H9 (cell line): Measurements from ENCODE around the gene DENND4A. TPM values are rescaled to one million over a fixed set of nuclear protein-coding genes. Genes with fewer than 3 reads are reported as not detected.

ENCODE experiments used
- DNase-seq: peaks from one replicate; pipeline ENCODE4 v3.0.0-alpha.2; 2017
- H2AFZ ChIP-seq: one replicate; pipeline ENCODE4 v1.6.1; 2013; ENCODE audit warnings: mild to moderate bottlenecking, low read length, control low read depth, moderate library complexity
- H2AK5ac ChIP-seq: 2 replicates; pipeline ENCODE4 v1.6.1; 2013; ENCODE audit warnings: low read length, control low read depth, mixed read lengths; ENCODE audit not compliant: insufficient read length
- H2BK120ac ChIP-seq: one replicate; pipeline ENCODE4 v1.6.1; 2013; ENCODE audit warnings: low read depth, mild to moderate bottlenecking, low read length, control low read depth, inconsistent platforms; ENCODE audit not compliant: poor library complexity, severe bottlenecking
- H2BK12ac ChIP-seq: 2 replicates; pipeline ENCODE4 v1.6.1; 2013; ENCODE audit warnings: low read length, control low read depth, mixed read lengths, low read depth; ENCODE audit not compliant: insufficient read length
- H2BK15ac ChIP-seq: 2 replicates; pipeline ENCODE4 v1.6.1; 2013; ENCODE audit warnings: low read depth, low read length, control low read depth
- H2BK20ac ChIP-seq: one replicate; pipeline ENCODE4 v1.6.1; 2013; ENCODE audit warnings: low read depth, mild to moderate bottlenecking, low read length, control low read depth, inconsistent platforms; ENCODE audit not compliant: poor library complexity, severe bottlenecking
- H2BK5ac ChIP-seq: 2 replicates; pipeline ENCODE4 v1.6.1; 2013; ENCODE audit warnings: low read length, control low read depth, mixed read lengths; ENCODE audit not compliant: insufficient read length
- H3K14ac ChIP-seq: 2 replicates; pipeline ENCODE4 v1.6.1; 2013; ENCODE audit warnings: low read length, control low read depth; ENCODE audit not compliant: insufficient read depth
- H3K18ac ChIP-seq: 2 replicates; pipeline ENCODE4 v1.6.1; 2013; ENCODE audit warnings: low read depth, mild to moderate bottlenecking, mixed read lengths, low read length, control low read depth; ENCODE audit not compliant: insufficient read length
- H3K23ac ChIP-seq: 2 replicates; pipeline ENCODE4 v1.6.1; 2013; ENCODE audit warnings: low read length, control low read depth, mixed read lengths, low read depth; ENCODE audit not compliant: insufficient read length
- H3K23me2 ChIP-seq: 2 replicates; pipeline ENCODE4 v1.6.1; 2013; ENCODE audit warnings: low read depth, mild to moderate bottlenecking, mixed read lengths, low read length, control low read depth; ENCODE audit not compliant: insufficient read length, poor library complexity, severe bottlenecking
- H3K27ac ChIP-seq: 2 replicates; pipeline ENCODE4 v1.5.1; 2013; ENCODE audit warnings: low read length, control low read depth, mixed read lengths, low read depth; ENCODE audit not compliant: insufficient read length
- H3K27me3 ChIP-seq: 2 replicates; pipeline ENCODE4 v1.6.1; 2013; ENCODE audit warnings: low read length, control low read depth, inconsistent platforms; ENCODE audit not compliant: insufficient read depth
- H3K4ac ChIP-seq: 2 replicates; pipeline ENCODE4 v1.6.1; 2013; ENCODE audit warnings: low read depth, mild to moderate bottlenecking, control low read depth, inconsistent platforms, low read length, moderate library complexity
- H3K4me1 ChIP-seq: 2 replicates; pipeline ENCODE4 v1.6.1; 2013; ENCODE audit warnings: low read length, control low read depth, inconsistent platforms; ENCODE audit not compliant: insufficient read depth
- H3K4me2 ChIP-seq: 2 replicates; pipeline ENCODE4 v1.6.1; 2013; ENCODE audit warnings: low read length, control low read depth, mixed read lengths; ENCODE audit not compliant: insufficient read length, insufficient read depth
- H3K56ac ChIP-seq: 2 replicates; pipeline ENCODE4 v1.6.1; 2013; ENCODE audit warnings: low read depth, mild to moderate bottlenecking, mixed read lengths, low read length, control low read depth; ENCODE audit not compliant: insufficient read length
- H3K79me1 ChIP-seq: 2 replicates; pipeline ENCODE4 v1.6.1; 2013; ENCODE audit warnings: low read depth, mild to moderate bottlenecking, moderate library complexity, low read length, control low read depth, inconsistent platforms; ENCODE audit not compliant: insufficient read depth, poor library complexity, severe bottlenecking
- H3K79me2 ChIP-seq: 2 replicates; pipeline ENCODE4 v1.6.1; 2013; ENCODE audit warnings: low read length, control low read depth, inconsistent platforms; ENCODE audit not compliant: insufficient read depth
- H3K9ac ChIP-seq: 2 replicates; pipeline ENCODE4 v1.6.1; 2013; ENCODE audit warnings: low read length, control low read depth, mixed read lengths; ENCODE audit not compliant: insufficient read length; ENCODE audit errors: extremely low read depth
- H3K9me3 ChIP-seq: one replicate; pipeline ENCODE4 v1.6.1; 2013; ENCODE audit warnings: low read depth, low read length, inconsistent platforms; ENCODE audit not compliant: control insufficient read depth
- H3T11ph ChIP-seq: one replicate; pipeline ENCODE4 v1.6.1; 2013; ENCODE audit warnings: mild to moderate bottlenecking, low read length, control low read depth, inconsistent platforms
- H4K20me1 ChIP-seq: one replicate; pipeline ENCODE4 v1.6.1; 2013; ENCODE audit not compliant: control insufficient read depth, insufficient read length, insufficient read depth
- H4K5ac ChIP-seq: 2 replicates; pipeline ENCODE4 v1.6.1; 2013; ENCODE audit warnings: low read depth, mild to moderate bottlenecking, mixed read lengths, low read length, control low read depth; ENCODE audit not compliant: insufficient read length
- H4K8ac ChIP-seq: replicated peaks from 2 replicates; pipeline ENCODE4 v1.6.1; 2013; ENCODE audit warnings: low read length, control low read depth, mixed read lengths, low read depth; ENCODE audit not compliant: insufficient read length
- H4K91ac ChIP-seq: 2 replicates; pipeline ENCODE4 v1.6.1; 2013; ENCODE audit warnings: low read depth, mild to moderate bottlenecking, moderate library complexity, mixed read lengths, low read length, control low read depth; ENCODE audit not compliant: insufficient read length
- H3K27ac Mint-ChIP-seq, 3 experiments: 2 replicates in 2 of 3; 3 replicates in 1 of 3; pipeline ENCODE4 v1.8.0; 2020 to 2021; ENCODE audit warnings: mixed read lengths in 3 of 3, mild to moderate bottlenecking in 1 of 3, moderate library complexity in 1 of 3
- H3K27me3 Mint-ChIP-seq: 2 replicates; pipeline ENCODE4 v1.8.0; 2021; ENCODE audit warnings: low read depth, mild to moderate bottlenecking, moderate library complexity, mixed read lengths
- H3K36me3 Mint-ChIP-seq, 3 experiments: 2 replicates in 2 of 3; 3 replicates in 1 of 3; pipeline ENCODE4 v1.8.0; 2020 to 2021; ENCODE audit warnings: low read depth in 3 of 3, mixed read lengths in 3 of 3; ENCODE audit not compliant: insufficient read depth in 1 of 3
- H3K4me1 Mint-ChIP-seq, 2 experiments: 2 replicates each; pipeline ENCODE4 v1.8.0; 2020; ENCODE audit warnings: mixed read lengths in 2 of 2
- H3K4me3 Mint-ChIP-seq, 2 experiments: 2 replicates in 1 of 2; 3 replicates in 1 of 2; pipeline ENCODE4 v1.8.0; 2020 to 2021; ENCODE audit warnings: mild to moderate bottlenecking in 2 of 2, mixed read lengths in 2 of 2, moderate library complexity in 1 of 2
- H3K9me3 Mint-ChIP-seq, 2 experiments: 2 replicates in 1 of 2; 3 replicates in 1 of 2; pipeline ENCODE4 v1.8.0; 2020; ENCODE audit warnings: mild to moderate bottlenecking in 2 of 2, mixed read lengths in 2 of 2, moderate library complexity in 1 of 2
- CTCF ChIP-seq: fragments of 200-600 bp; sonication (generic); conservative IDR thresholded peaks from 3 replicates; pipeline ENCODE4 v1.8.0; 2021; ENCODE audit warnings: antibody characterized with exemption, mild to moderate bottlenecking
- whole genome bisulfite sequencing: extraction: QIAGEN DNeasy Blood & Tissue Kit; methylation state at CpG from one replicate; pipeline ENCODE4 v1.1.7; 2013; ENCODE audit warnings: missing lambda C conversion rate, low lambda C conversion rate, mixed read lengths; ENCODE audit not compliant: insufficient read length; ENCODE audit errors: extremely low coverage; 5-methylcytosine and 5-hydroxymethylcytosine counted together
- total RNA-seq: library from RNA; stranded (reverse); gene quantifications from 2 replicates; pipeline ENCODE4 v1.2.1, GENCODE V29; 2021

Gene DENND4A
- total RNA-seq, 1 experiment from 2014 or later, result 4.7 TPM

- Histone ChIP-seq H2BK12ac (no peak overlapping the region), H2AFZ (no peak overlapping the region), H4K8ac (no peak overlapping the region), H3K4me2 (no peak overlapping the region), H4K20me1 (no peaks in the 10 kb centered on the region), H3K27ac (no peak overlapping the region), H3T11ph (no peak overlapping the region), H3K18ac (no peak overlapping the region), H3K4me1 (no peaks in the 10 kb centered on the region), H3K4ac (no peak overlapping the region), H2BK5ac (no peak overlapping the region), H3K27me3 (no peaks in the 10 kb centered on the region), H3K23ac (no peak overlapping the region), H2BK15ac (no peak overlapping the region), H4K91ac (no peak overlapping the region), H3K9ac (no peak overlapping the region), H2BK20ac (no peak overlapping the region), H3K79me2 (no peaks in the 10 kb centered on the region), H2AK5ac (no peak overlapping the region), H3K56ac (no peak overlapping the region), H3K14ac (no peak overlapping the region), H4K5ac (no peak overlapping the region), H3K79me1 (no peaks in the 10 kb centered on the region), H3K23me2 (no peaks in the 10 kb centered on the region), H3K9me3 (no peaks in the 10 kb centered on the region), H2BK120ac (no peak overlapping the region)
- H3K4me1 Mint-ChIP-seq, result no peaks in the 10 kb centered on the region
- no peaks in the 10 kb centered on the region for H3K9me3 Mint-ChIP-seq
- no peak overlapping the region for H3K4me3 Mint-ChIP-seq
- TF ChIP-seq CTCF, result no peak
- no CpG with 5 or more reads among the region's 1 CpG for WGBS
- no peaks in the 10 kb centered on the region for H3K36me3 Mint-ChIP-seq
- no peak overlapping the region for H3K27ac Mint-ChIP-seq
- H3K27me3 Mint-ChIP-seq, result no peaks in the 10 kb centered on the region
- no peak for DNase-seq
These were observed 103.6 kb downstream of the DENND4A start for GRCh38 chr15:65688462-65688861.
